WTC11 (cell line): Measurements from ENCODE around the gene RUFY2. TPM values are rescaled to one million over a fixed set of nuclear protein-coding genes. Genes with fewer than 3 reads are reported as not detected.

Source experiments
- ATAC-seq: fragments of 200-7000 bp; cut with Tn5 transposase; 2 replicates; pipeline ENCODE4 v1.10.0; 2021; ENCODE audit warnings: mild to moderate bottlenecking, moderate library complexity
- CTCF ChIA-PET: fragments of 300-600 bp; sonication (Branson Sonifier 250); formaldehyde crosslinking; loops from one replicate; lab custom pipeline; 2021; ENCODE audit warnings: antibody characterized with exemption; lab: Charles Lee
- POLR2A ChIA-PET: fragments of 350-600 bp; sonication (Branson Sonifier 250); formaldehyde crosslinking; loops from one replicate; lab custom pipeline; 2021; ENCODE audit warnings: antibody characterized with exemption; lab: Charles Lee
- DNase-seq: peaks from one replicate; pipeline ENCODE4 v3.0.0; 2021; ENCODE audit warnings: low spot score
- H3K27ac Mint-ChIP-seq: 2 replicates; pipeline ENCODE4 v1.8.0; 2021; ENCODE audit warnings: mixed read lengths
- H3K27me3 Mint-ChIP-seq: 2 replicates; pipeline ENCODE4 v1.8.0; 2021; ENCODE audit warnings: low read depth, mild to moderate bottlenecking, moderate library complexity, mixed read lengths
- H3K36me3 Mint-ChIP-seq: 2 replicates; pipeline ENCODE4 v1.8.0; 2021; ENCODE audit warnings: mixed read lengths
- H3K4me1 Mint-ChIP-seq: 2 replicates; pipeline ENCODE4 v1.8.0; 2022; ENCODE audit warnings: mixed read lengths
- H3K4me3 Mint-ChIP-seq: 2 replicates; pipeline ENCODE4 v1.8.0; 2021; ENCODE audit warnings: mild to moderate bottlenecking, moderate library complexity, mixed read lengths
- H3K9me3 Mint-ChIP-seq: 2 replicates; pipeline ENCODE4 v1.8.0; 2021; ENCODE audit warnings: mixed read lengths
- E2F4 ChIP-seq: sonication (generic); formaldehyde crosslinking; IDR thresholded peaks from 2 replicates; pipeline ENCODE4 v1.8.1; 2022; ENCODE audit warnings: low read depth, mild to moderate bottlenecking, moderate library complexity, missing genetic modification reagents, borderline replicate concordance
- ERG ChIP-seq: fragments of 250-450 bp; sonication (Bioruptor Pico); IDR thresholded peaks from 2 replicates; pipeline ENCODE4 v1.8.0; 2021; ENCODE audit warnings: mild to moderate bottlenecking
- ETV6 ChIP-seq: sonication (generic); formaldehyde crosslinking; IDR thresholded peaks from 2 replicates; pipeline ENCODE4 v1.8.1; 2022; ENCODE audit warnings: mild to moderate bottlenecking, missing genetic modification reagents
- GTF2I ChIP-seq: fragments of 250-450 bp; sonication (Bioruptor Pico); conservative IDR thresholded peaks from 2 replicates; pipeline ENCODE4 v1.4.0; 2021; ENCODE audit warnings: mild to moderate bottlenecking
- HMGA2 ChIP-seq: fragments of 250-450 bp; sonication (Bioruptor Pico); IDR thresholded peaks from 2 replicates; pipeline ENCODE4 v1.4.0; 2021; ENCODE audit warnings: mild to moderate bottlenecking, moderate library complexity
- JUN ChIP-seq: sonication (generic); formaldehyde crosslinking; IDR thresholded peaks from 2 replicates; pipeline ENCODE4 v1.8.0; 2023; ENCODE audit warnings: mild to moderate bottlenecking, missing genetic modification reagents
- MLX ChIP-seq: sonication (generic); formaldehyde crosslinking; IDR thresholded peaks from 2 replicates; pipeline ENCODE4 v1.8.1; 2023; ENCODE audit warnings: mild to moderate bottlenecking, missing genetic modification reagents, moderate library complexity
- MYBL2 ChIP-seq: sonication (generic); formaldehyde crosslinking; IDR thresholded peaks from 2 replicates; pipeline ENCODE4 v1.8.1; 2023; ENCODE audit warnings: mild to moderate bottlenecking, moderate library complexity, missing genetic modification reagents
- OVOL2 ChIP-seq: fragments of 250-450 bp; sonication (Bioruptor Pico); IDR thresholded peaks from 2 replicates; pipeline ENCODE4 v1.9.0; 2021; ENCODE audit warnings: mild to moderate bottlenecking, borderline replicate concordance
- ZBTB21 ChIP-seq: sonication (generic); formaldehyde crosslinking; IDR thresholded peaks from 2 replicates; pipeline ENCODE4 v1.8.1; 2023; ENCODE audit warnings: mild to moderate bottlenecking, missing genetic modification reagents, borderline replicate concordance
- ZMAT4 ChIP-seq: fragments of 250-450 bp; sonication (Bioruptor Pico); IDR thresholded peaks from 2 replicates; pipeline ENCODE4 v1.9.0; 2021; ENCODE audit warnings: mild to moderate bottlenecking
- ZNF263 ChIP-seq: sonication (generic); formaldehyde crosslinking; IDR thresholded peaks from 2 replicates; pipeline ENCODE4 v1.8.1; 2022; ENCODE audit warnings: low read depth, mild to moderate bottlenecking, moderate library complexity, missing genetic modification reagents
- ZNF425 ChIP-seq: fragments of 250-450 bp; sonication (Bioruptor Pico); conservative IDR thresholded peaks from 2 replicates; pipeline ENCODE4 v1.9.0; 2021; ENCODE audit warnings: mild to moderate bottlenecking
- total RNA-seq: library from RNA; stranded (reverse); gene quantifications from 3 replicates; pipeline ENCODE4 v1.2.3, GENCODE V29; 2021
- TF ChIP-seq, protein P1 (sequence below): sonication (generic); formaldehyde crosslinking; IDR thresholded peaks from 2 replicates; pipeline ENCODE4 v1.8.0; 2023; ENCODE audit warnings: missing genetic modification reagents, mild to moderate bottlenecking, borderline replicate concordance
- TF ChIP-seq, protein P2 (sequence below): sonication (generic); formaldehyde crosslinking; IDR thresholded peaks from 2 replicates; pipeline ENCODE4 v1.8.0; 2023; ENCODE audit warnings: missing genetic modification reagents
- TF ChIP-seq, protein P3 (sequence below): sonication (generic); formaldehyde crosslinking; IDR thresholded peaks from 2 replicates; pipeline ENCODE4 v1.8.0; 2022; ENCODE audit warnings: mild to moderate bottlenecking, missing genetic modification reagents

Gene RUFY2
- total RNA-seq, 1 experiment from 2014 or later: 10.3 TPM

DNA sequence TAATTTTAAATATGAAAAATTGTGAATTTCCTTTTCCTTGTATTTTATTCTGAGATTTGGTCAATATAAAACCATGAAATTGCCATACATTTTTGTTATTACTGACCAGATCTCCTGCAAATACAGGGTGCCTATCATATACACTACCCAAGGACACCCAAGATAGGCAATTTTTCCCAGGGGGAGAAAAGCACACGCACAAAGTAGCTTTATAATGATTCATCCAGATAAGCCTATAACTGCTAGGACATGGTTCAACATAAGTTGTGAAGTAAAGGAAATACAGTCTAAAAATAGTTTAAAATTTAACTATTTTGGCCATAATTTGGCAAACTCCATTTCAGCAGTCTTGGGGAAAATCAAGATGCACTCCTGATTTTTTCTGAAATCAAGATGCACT is 4.8 kb downstream of the RUFY2 start (continued):
- no peak for TF ChIP-seq OVOL2 (CRISPR knock-in tag)

GRCh38 chr10:68397005-68397404 is 10.1 kb downstream of the RUFY2 start:
- no peaks in the 10 kb centered on the region for H3K27me3 Mint-ChIP-seq
- DNase-seq (no peak), ATAC-seq (no peak)
- TF ChIP-seq HMGA2 (no peak), ERG (CRISPR knock-in tag) (no peak), ZNF263 (CRISPR knock-in tag) (no peak), ETV6 (no peak), ZBTB21 (CRISPR knock-in tag) (no peak), JUN (no peak), E2F4 (CRISPR knock-in tag) (no peak), ZMAT4 (CRISPR knock-in tag) (no peak), MLX (CRISPR knock-in tag) (no peak), MYBL2 (CRISPR knock-in tag) (no peak), ZNF425 (CRISPR knock-in tag) (no peak), GTF2I (CRISPR knock-in tag) (no peak)
- TF ChIP-seq, protein P1, sequence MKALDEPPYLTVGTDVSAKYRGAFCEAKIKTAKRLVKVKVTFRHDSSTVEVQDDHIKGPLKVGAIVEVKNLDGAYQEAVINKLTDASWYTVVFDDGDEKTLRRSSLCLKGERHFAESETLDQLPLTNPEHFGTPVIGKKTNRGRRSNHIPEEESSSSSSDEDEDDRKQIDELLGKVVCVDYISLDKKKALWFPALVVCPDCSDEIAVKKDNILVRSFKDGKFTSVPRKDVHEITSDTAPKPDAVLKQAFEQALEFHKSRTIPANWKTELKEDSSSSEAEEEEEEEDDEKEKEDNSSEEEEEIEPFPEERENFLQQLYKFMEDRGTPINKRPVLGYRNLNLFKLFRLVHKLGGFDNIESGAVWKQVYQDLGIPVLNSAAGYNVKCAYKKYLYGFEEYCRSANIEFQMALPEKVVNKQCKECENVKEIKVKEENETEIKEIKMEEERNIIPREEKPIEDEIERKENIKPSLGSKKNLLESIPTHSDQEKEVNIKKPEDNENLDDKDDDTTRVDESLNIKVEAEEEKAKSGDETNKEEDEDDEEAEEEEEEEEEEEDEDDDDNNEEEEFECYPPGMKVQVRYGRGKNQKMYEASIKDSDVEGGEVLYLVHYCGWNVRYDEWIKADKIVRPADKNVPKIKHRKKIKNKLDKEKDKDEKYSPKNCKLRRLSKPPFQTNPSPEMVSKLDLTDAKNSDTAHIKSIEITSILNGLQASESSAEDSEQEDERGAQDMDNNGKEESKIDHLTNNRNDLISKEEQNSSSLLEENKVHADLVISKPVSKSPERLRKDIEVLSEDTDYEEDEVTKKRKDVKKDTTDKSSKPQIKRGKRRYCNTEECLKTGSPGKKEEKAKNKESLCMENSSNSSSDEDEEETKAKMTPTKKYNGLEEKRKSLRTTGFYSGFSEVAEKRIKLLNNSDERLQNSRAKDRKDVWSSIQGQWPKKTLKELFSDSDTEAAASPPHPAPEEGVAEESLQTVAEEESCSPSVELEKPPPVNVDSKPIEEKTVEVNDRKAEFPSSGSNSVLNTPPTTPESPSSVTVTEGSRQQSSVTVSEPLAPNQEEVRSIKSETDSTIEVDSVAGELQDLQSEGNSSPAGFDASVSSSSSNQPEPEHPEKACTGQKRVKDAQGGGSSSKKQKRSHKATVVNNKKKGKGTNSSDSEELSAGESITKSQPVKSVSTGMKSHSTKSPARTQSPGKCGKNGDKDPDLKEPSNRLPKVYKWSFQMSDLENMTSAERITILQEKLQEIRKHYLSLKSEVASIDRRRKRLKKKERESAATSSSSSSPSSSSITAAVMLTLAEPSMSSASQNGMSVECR: no peak
- TF ChIP-seq, protein P2, sequence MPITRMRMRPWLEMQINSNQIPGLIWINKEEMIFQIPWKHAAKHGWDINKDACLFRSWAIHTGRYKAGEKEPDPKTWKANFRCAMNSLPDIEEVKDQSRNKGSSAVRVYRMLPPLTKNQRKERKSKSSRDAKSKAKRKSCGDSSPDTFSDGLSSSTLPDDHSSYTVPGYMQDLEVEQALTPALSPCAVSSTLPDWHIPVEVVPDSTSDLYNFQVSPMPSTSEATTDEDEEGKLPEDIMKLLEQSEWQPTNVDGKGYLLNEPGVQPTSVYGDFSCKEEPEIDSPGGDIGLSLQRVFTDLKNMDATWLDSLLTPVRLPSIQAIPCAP: no peak
- TF ChIP-seq, protein P3, sequence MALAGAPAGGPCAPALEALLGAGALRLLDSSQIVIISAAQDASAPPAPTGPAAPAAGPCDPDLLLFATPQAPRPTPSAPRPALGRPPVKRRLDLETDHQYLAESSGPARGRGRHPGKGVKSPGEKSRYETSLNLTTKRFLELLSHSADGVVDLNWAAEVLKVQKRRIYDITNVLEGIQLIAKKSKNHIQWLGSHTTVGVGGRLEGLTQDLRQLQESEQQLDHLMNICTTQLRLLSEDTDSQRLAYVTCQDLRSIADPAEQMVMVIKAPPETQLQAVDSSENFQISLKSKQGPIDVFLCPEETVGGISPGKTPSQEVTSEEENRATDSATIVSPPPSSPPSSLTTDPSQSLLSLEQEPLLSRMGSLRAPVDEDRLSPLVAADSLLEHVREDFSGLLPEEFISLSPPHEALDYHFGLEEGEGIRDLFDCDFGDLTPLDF (CRISPR knock-in tag): no peak
- no peaks in the 10 kb centered on the region for H3K4me1 Mint-ChIP-seq
- no peak overlapping the region for H3K27ac Mint-ChIP-seq
- H3K9me3 Mint-ChIP-seq: no peaks in the 10 kb centered on the region
- H3K4me3 Mint-ChIP-seq: no peak overlapping the region
- H3K36me3 Mint-ChIP-seq: peaks cover 22% of the 10 kb centered on the region
- POLR2A ChIA-PET: no interaction called here
- CTCF ChIA-PET: no interaction called here
